Measurements from ENCODE around the gene CACNA1C. TPM values are rescaled to one million over a fixed set of nuclear protein-coding genes. Genes with fewer than 3 reads are reported as not detected.

Gene CACNA1C
- total RNA-seq, 1 experiment from 2014 or later = 1.1 TPM

DNA sequence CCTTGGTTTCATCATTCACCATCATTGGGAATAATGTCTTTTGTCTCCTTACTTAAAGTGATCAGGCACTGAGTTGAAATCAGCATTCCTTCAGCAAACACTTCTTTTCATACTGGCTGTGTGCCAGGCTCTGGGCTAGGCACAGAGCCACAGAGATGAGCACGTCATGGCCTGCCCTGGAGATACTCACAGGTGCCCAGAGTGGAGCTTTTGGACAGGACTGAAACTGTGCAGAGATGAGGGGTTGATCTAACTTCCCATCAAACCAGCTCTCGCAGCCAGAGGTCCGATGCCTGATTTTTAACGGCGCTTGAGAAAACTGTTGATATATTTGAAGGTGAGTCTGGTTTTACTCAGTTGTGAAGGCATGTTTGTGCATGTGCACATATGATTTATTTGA lies 43.1 kb downstream of the CACNA1C start:
- H3K27me3 Mint-ChIP-seq (ENCODE audit: low read depth) = no peaks in the 10 kb centered on the region; the same call in 1 of the 2 replicates
- no peak overlapping the region for H2BK20ac ChIP-seq (ENCODE audit: low read depth, low read length, poor library complexity, severe bottlenecking)
- H4K20me1 ChIP-seq (ENCODE audit: control insufficient read depth, insufficient read depth, insufficient read length) = no peaks in the 10 kb centered on the region
- no peak overlapping the region for H2BK5ac ChIP-seq (ENCODE audit: insufficient read length, low read length)
- no peak overlapping the region for H2BK120ac ChIP-seq (ENCODE audit: low read depth, low read length, poor library complexity, severe bottlenecking)
- no peak overlapping the region for H3K4me2 ChIP-seq (ENCODE audit: insufficient read depth, insufficient read length, low read length)
- no peak overlapping the region for H3K23ac ChIP-seq (ENCODE audit: insufficient read length, low read depth, low read length)
- no peak overlapping the region for H4K8ac ChIP-seq (replicated peaks; ENCODE audit: insufficient read length, low read depth, low read length)
- no peaks in the 10 kb centered on the region; the same call in 1 of the 2 replicates for H3K79me2 ChIP-seq (ENCODE audit: insufficient read depth, low read length)
- H3K14ac ChIP-seq (ENCODE audit: insufficient read depth, low read length) = no peak overlapping the region
- H2BK15ac ChIP-seq (ENCODE audit: low read depth, low read length) = no peak overlapping the region
- no peak overlapping the region for H2BK12ac ChIP-seq (ENCODE audit: insufficient read length, low read depth, low read length)
- peaks cover 0 to 2% of the 10 kb centered on the region in 2 experiments; a peak in 1 of 5 replicates for H3K9me3 Mint-ChIP-seq
- no peak overlapping the region for H3K56ac ChIP-seq (ENCODE audit: insufficient read length, low read depth, low read length)
- H4K5ac ChIP-seq (ENCODE audit: insufficient read length, low read depth, low read length) = no peak overlapping the region
- H3K4me3 Mint-ChIP-seq = no peak overlapping the region
- H3K23me2 ChIP-seq (ENCODE audit: insufficient read length, low read depth, low read length, poor library complexity, severe bottlenecking) = no peaks in the 10 kb centered on the region
- no peaks in the 10 kb centered on the region for H3K79me1 ChIP-seq (ENCODE audit: insufficient read depth, low read depth, low read length, poor library complexity, severe bottlenecking)
- H3K27me3 ChIP-seq (ENCODE audit: insufficient read depth, low read length) = no peaks in the 10 kb centered on the region
- H3K27ac ChIP-seq (ENCODE audit: insufficient read length, low read depth, low read length) = no peak overlapping the region
- H3K4ac ChIP-seq (ENCODE audit: low read depth, low read length) = no peak overlapping the region
- TF ChIP-seq, protein P1, sequence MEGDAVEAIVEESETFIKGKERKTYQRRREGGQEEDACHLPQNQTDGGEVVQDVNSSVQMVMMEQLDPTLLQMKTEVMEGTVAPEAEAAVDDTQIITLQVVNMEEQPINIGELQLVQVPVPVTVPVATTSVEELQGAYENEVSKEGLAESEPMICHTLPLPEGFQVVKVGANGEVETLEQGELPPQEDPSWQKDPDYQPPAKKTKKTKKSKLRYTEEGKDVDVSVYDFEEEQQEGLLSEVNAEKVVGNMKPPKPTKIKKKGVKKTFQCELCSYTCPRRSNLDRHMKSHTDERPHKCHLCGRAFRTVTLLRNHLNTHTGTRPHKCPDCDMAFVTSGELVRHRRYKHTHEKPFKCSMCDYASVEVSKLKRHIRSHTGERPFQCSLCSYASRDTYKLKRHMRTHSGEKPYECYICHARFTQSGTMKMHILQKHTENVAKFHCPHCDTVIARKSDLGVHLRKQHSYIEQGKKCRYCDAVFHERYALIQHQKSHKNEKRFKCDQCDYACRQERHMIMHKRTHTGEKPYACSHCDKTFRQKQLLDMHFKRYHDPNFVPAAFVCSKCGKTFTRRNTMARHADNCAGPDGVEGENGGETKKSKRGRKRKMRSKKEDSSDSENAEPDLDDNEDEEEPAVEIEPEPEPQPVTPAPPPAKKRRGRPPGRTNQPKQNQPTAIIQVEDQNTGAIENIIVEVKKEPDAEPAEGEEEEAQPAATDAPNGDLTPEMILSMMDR (conservative IDR thresholded peaks at IDR 0.05) = no peak
- peaks cover 7 to 16% of the 10 kb centered on the region in 2 experiments for H3K4me1 Mint-ChIP-seq
- H3K36me3 Mint-ChIP-seq (ENCODE audit: insufficient read depth in 1 of 3, low read depth in 3 of 3) = no peaks in the 10 kb centered on the region
- H3K18ac ChIP-seq (ENCODE audit: insufficient read length, low read depth, low read length) = no peak overlapping the region
- H4K91ac ChIP-seq (ENCODE audit: insufficient read length, low read depth, low read length) = no peak overlapping the region
- no peak overlapping the region for H3K9ac ChIP-seq (ENCODE audit: extremely low read depth, insufficient read length, low read length)
- no peak for DNase-seq
- H3T11ph ChIP-seq (ENCODE audit: low read length) = no peak overlapping the region
- no peak overlapping the region for H2AK5ac ChIP-seq (ENCODE audit: insufficient read length, low read length)
- H3K27ac Mint-ChIP-seq = no peak overlapping the region
- H3K9me3 ChIP-seq (ENCODE audit: control insufficient read depth, low read depth, low read length) = no peaks in the 10 kb centered on the region
- H3K4me1 ChIP-seq (ENCODE audit: insufficient read depth, low read length) = peaks cover 3% of the 10 kb centered on the region
- no CpG with 5 or more reads among the region's 5 CpGs for WGBS (ENCODE audit: extremely low coverage, insufficient read length, low lambda C conversion rate)
- H2AFZ ChIP-seq (ENCODE audit: low read length) = no peak overlapping the region

Data from H9 (cell line).